K562 (cell line): Measurements from ENCODE around the gene CCDC136. TPM values are rescaled to one million over a fixed set of nuclear protein-coding genes. Genes with fewer than 3 reads are reported as not detected.
A peak's percentile ranks its signal among the peaks of the same experiment; 100 is the strongest.

Experiments used
- ATAC-seq: fragments of 200-7000 bp; cut with Tn5 transposase; 3 replicates; pipeline ENCODE4 v1.9.1; 2020; ENCODE audit warnings: moderate library complexity
- BruUV-seq: library from RNA; stranded (reverse); fragments of 400-500 nt; replicated peaks from 2 replicates; lab custom pipeline; 2021; lab: Mats Ljungman, UMichigan
- CTCF ChIA-PET: fragments of 300-600 bp; formaldehyde crosslinking; extraction: SDS; loops from one replicate; lab custom pipeline; 2021; ENCODE audit warnings: low intra/inter-chr PET ratio; lab: Yijun Ruan, JAX
- POLR2A ChIA-PET: fragments of 300-600, 350-650 bp; sonication (Branson Sonifier 250); formaldehyde crosslinking; extraction: SDS; loops from one replicate; lab custom pipeline; 2021; ENCODE audit warnings: antibody characterized with exemption, inconsistent platforms; lab: Yijun Ruan, JAX
- DNase-seq, 4 experiments: peaks; one replicate each; pipeline versions ENCODE4 v3.0.0 to v3.0.0-alpha.2; 2011 to 2018; ENCODE audit warnings: low spot score in 3 of 4, mixed read lengths in 3 of 4; ENCODE audit errors: extremely low read depth in 1 of 4
- FAIRE-seq: peaks from 2 replicates; lab custom pipeline; 2011; peaks lifted over from hg19 to GRCh38; lab: Jason Lieb, UNC
- H2AFZ ChIP-seq: 2 replicates; pipeline ENCODE4 v1.6.0; 2011; ENCODE audit warnings: low read depth, low read length, control low read depth, inconsistent platforms
- H3K27ac ChIP-seq: fragments of 200-600 bp; 3 replicates; pipeline ENCODE4 v1.8.0; 2011; ENCODE audit warnings: low read depth, mild to moderate bottlenecking, control low read depth, inconsistent platforms, low read length, moderate library complexity, mixed read lengths; ENCODE audit errors: extremely low read depth
- H3K27me3 ChIP-seq, 2 experiments: fragments of 300-600 bp in 1 of 2; 2 replicates in 1 of 2; 3 replicates in 1 of 2; pipeline versions ENCODE4 v1.6.0 to v1.8.0; 2011; ENCODE audit warnings: inconsistent platforms in 2 of 2, low read length in 2 of 2, mild to moderate bottlenecking in 1 of 2, mixed read lengths in 1 of 2, moderate library complexity in 1 of 2; ENCODE audit not compliant: control insufficient read depth in 2 of 2, insufficient read depth in 2 of 2
- H3K36me3 ChIP-seq: fragments of 300-600 bp; 3 replicates; pipeline ENCODE4 v1.8.0; 2011; ENCODE audit warnings: mild to moderate bottlenecking, low read length, inconsistent platforms; ENCODE audit not compliant: control insufficient read depth, insufficient read depth
- H3K4me1 ChIP-seq, 2 experiments: fragments of 200-600 bp in 1 of 2; replicated peaks in 1 of 2; 2 replicates in 1 of 2; 3 replicates in 1 of 2; pipeline versions ENCODE4 v1.5.1 to v1.8.0; 2011; ENCODE audit warnings: inconsistent platforms in 2 of 2, low read length in 2 of 2, mild to moderate bottlenecking in 1 of 2, mixed read lengths in 1 of 2, moderate library complexity in 1 of 2; ENCODE audit not compliant: control insufficient read depth in 2 of 2, insufficient read depth in 2 of 2
- H3K4me2 ChIP-seq: 2 replicates; pipeline ENCODE4 v1.6.1; 2011; ENCODE audit warnings: low read length, control low read depth, inconsistent platforms, mixed read lengths; ENCODE audit not compliant: insufficient read depth
- H3K4me3 ChIP-seq: fragments of 200-600 bp; sonication (generic), shearing (Covaris generic); 2 replicates; pipeline ENCODE4 v1.5.1; 2016; ENCODE audit warnings: control low read depth, inconsistent platforms
- H3K79me2 ChIP-seq: fragments of 200-600 bp; 3 replicates; pipeline ENCODE4 v1.8.0; 2011; ENCODE audit warnings: low read length, inconsistent platforms; ENCODE audit not compliant: control insufficient read depth, insufficient read depth
- H3K9ac ChIP-seq, 2 experiments: 2 replicates each; pipeline versions ENCODE4 v1.6.0 to v1.6.1; 2011; ENCODE audit warnings: low read depth in 2 of 2, low read length in 2 of 2, control low read depth in 1 of 2, inconsistent platforms in 1 of 2, mild to moderate bottlenecking in 1 of 2, mixed read lengths in 1 of 2; ENCODE audit not compliant: insufficient read depth in 1 of 2
- H3K9me1 ChIP-seq: one replicate; pipeline ENCODE4 v1.6.0; 2011; ENCODE audit warnings: inconsistent platforms, mild to moderate bottlenecking, low read length, moderate library complexity; ENCODE audit not compliant: control insufficient read depth, insufficient read depth
- H3K9me3 ChIP-seq: replicated peaks from 2 replicates; pipeline ENCODE4 v1.5.1; 2011; ENCODE audit warnings: low read depth, low read length, inconsistent platforms; ENCODE audit not compliant: control insufficient read depth, insufficient read depth
- H4K20me1 ChIP-seq: replicated peaks from 2 replicates; pipeline ENCODE4 v1.6.1; 2011; ENCODE audit warnings: low read length, inconsistent platforms, mixed read lengths; ENCODE audit not compliant: control insufficient read depth, insufficient read depth
- C11orf30 ChIP-seq: fragments of 450-650 bp; IDR thresholded peaks from 2 replicates; pipeline ENCODE4 v1.6.1; 2016; ENCODE audit warnings: low read depth, mild to moderate bottlenecking
- MEF2D ChIP-seq: conservative IDR thresholded peaks from 2 replicates; pipeline ENCODE4 v1.6.1; 2016; ENCODE audit warnings: low read depth, missing genetic modification characterization, missing compliant biosample characterization
- NRF1 ChIP-seq, 2 experiments: fragments of 450-650 bp; IDR thresholded peaks in 1 of 2; conservative IDR thresholded peaks in 1 of 2; 2 replicates each; pipeline ENCODE4 v1.6.1; 2014; ENCODE audit warnings: mild to moderate bottlenecking in 2 of 2
- POLR2B ChIP-seq: fragments of 450-650 bp; IDR thresholded peaks from 2 replicates; pipeline ENCODE4 v1.6.1; 2018; ENCODE audit warnings: low read depth; ENCODE audit not compliant: partially characterized antibody
- STAT5B ChIP-seq: fragments of 250-450 bp; sonication (Bioruptor Pico); IDR thresholded peaks from 2 replicates; pipeline ENCODE4 v1.8.0; 2021; ENCODE audit warnings: mild to moderate bottlenecking, inconsistent platforms
- TGIF2 ChIP-seq: sonication (generic); formaldehyde crosslinking; IDR thresholded peaks from 2 replicates; pipeline ENCODE4 v1.8.1; 2022; ENCODE audit warnings: mild to moderate bottlenecking, missing genetic modification reagents, moderate library complexity
- ZNF316 ChIP-seq: fragments of 450-650 bp; IDR thresholded peaks from 2 replicates; pipeline ENCODE4 v1.6.1; 2016
- ZNF699 ChIP-seq: fragments of 250-450 bp; sonication (Bioruptor Pico); IDR thresholded peaks from 2 replicates; pipeline ENCODE4 v1.8.0; 2021; ENCODE audit warnings: mild to moderate bottlenecking, moderate library complexity; ENCODE audit not compliant: insufficient replicate concordance
- WGBS: fragments of 100-300 bp; shearing (Covaris generic); methylation state at CpG from one replicate; pipeline ENCODE4 v1.1.6; 2016; ENCODE audit warnings: low coverage, mixed read lengths; ENCODE audit not compliant: insufficient coverage; ENCODE audit errors: missing lambda C conversion rate; 5-methylcytosine and 5-hydroxymethylcytosine counted together
- in situ Hi-C: fragments of 300-500 bp; cut with MboI; formaldehyde crosslinking; loops from 4 replicates; pipeline ENCODE4 v1.15.0; 2018; ENCODE audit warnings: inconsistent platforms, mixed read lengths
- intact Hi-C: fragments of 100-400 bp; cut with micrococcal nuclease; formaldehyde crosslinking; loops from 2 replicates; pipeline ENCODE4 v1.14.2; 2022
- polyA plus RNA-seq, 8 experiments: library from polyadenylated mRNA; depleted of rRNA in 4 of 8; stranded (reverse) in 5 of 8; unstranded in 3 of 8; fragments of >200 nt; fragmentation: Nextera tagmentation in 2 of 8; fragmentation: Illumina TruSeq in 1 of 8; extraction: Ambion mirVana in 2 of 8; extraction: Trizol in 1 of 8; gene quantifications; 2 replicates each; pipeline versions ENCODE4 v1.2.1 to v1.2.3, GENCODE V29; 2011 to 2014; ENCODE audit warnings: inconsistent platforms in 1 of 8, missing spikeins in 1 of 8
- total RNA-seq, 7 experiments: library from RNA; depleted of rRNA in 6 of 7; stranded (reverse); fragments of >200 nt in 6 of 7; fragmentation: Illumina TruSeq in 2 of 7; extraction: Trizol in 2 of 7; gene quantifications; 2 replicates each; pipeline versions ENCODE4 v1.2.1 to v1.2.3, GENCODE V29; 2011 to 2021; ENCODE audit warnings: low replicate concordance in 1 of 7
- TF ChIP-seq, protein P1 (sequence below): fragments of 450-650 bp; conservative IDR thresholded peaks from 2 replicates; pipeline ENCODE4 v1.6.1; 2016; ENCODE audit warnings: missing genetic modification characterization, low read depth, mild to moderate bottlenecking, missing compliant biosample characterization, moderate library complexity
- TF ChIP-seq, protein P2 (sequence below): fragments of 200-400 bp; formaldehyde crosslinking; IDR thresholded peaks from 2 replicates; pipeline ENCODE4 v1.6.1; 2017; ENCODE audit warnings: mild to moderate bottlenecking, low read depth, low read length, moderate library complexity
- TF ChIP-seq, protein P3 (sequence below): fragments of 450-650 bp; IDR thresholded peaks from 2 replicates; pipeline ENCODE4 v1.6.1; 2016; ENCODE audit warnings: missing biosample characterization, missing genetic modification characterization

The CCDC136 gene
- total and polyA plus RNA-seq, 9 of the 15 experiments (the other 6 are each of a cell fraction or from before 2014, with no cell fraction given), result 2.4 to 40.8 (median 26.5) TPM

DNA sequence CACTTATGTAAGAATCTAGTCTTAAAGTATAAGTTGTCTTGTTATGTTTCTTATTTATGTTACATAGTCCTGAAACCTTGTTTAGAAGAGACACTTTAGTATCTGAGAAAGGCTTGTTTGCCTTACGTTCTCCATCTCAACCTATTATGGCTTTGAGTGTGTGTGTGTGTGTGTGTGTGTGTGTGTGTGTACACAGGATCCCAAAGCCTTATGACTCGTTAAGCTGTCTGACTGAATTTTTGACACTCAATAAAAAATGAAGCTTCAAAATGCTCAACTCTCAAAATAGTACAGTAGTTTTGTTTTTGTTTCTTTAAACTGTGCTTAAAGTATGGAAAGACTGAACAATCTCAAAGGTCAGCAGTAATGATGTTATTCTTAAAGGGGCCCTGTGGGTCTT lies 34.6 kb upstream of the CCDC136 start:
- H3K9me3 ChIP-seq, result no peaks in the 10 kb centered on the region
- no peak overlapping the region for H3K4me2 ChIP-seq
- peaks cover 35% of the 10 kb centered on the region for H3K79me2 ChIP-seq
- 87% methylated on average over 2 of the region's 2 CpGs for WGBS
- peaks cover 8% of the 10 kb centered on the region for H4K20me1 ChIP-seq
- no peak for FAIRE-seq
- BruUV-seq, result no TSS peak
- H3K9ac ChIP-seq, result no peak overlapping the region
- intact Hi-C loops, result loop anchor here (10.0 kb wide), 1 partner anchor 282 kb away; the partner anchor contains the start of gene METTL2B
- TF ChIP-seq POLR2B (peak; percentile 40), C11orf30 (0 out of 2 replicates have a peak, but pooled peaks have one; percentile 25), ZNF699 (CRISPR knock-in tag) (no peak), MEF2D (tag) (no peak), ZNF316 (peak; percentile 52), TGIF2 (no peak), NRF1 (conservative IDR thresholded peaks at IDR 0.05 in 1 of 2, IDR thresholded peaks at IDR 0.05 in 1 of 2) (no peak), STAT5B (CRISPR knock-in tag) (no peak)
- TF ChIP-seq, protein P1, sequence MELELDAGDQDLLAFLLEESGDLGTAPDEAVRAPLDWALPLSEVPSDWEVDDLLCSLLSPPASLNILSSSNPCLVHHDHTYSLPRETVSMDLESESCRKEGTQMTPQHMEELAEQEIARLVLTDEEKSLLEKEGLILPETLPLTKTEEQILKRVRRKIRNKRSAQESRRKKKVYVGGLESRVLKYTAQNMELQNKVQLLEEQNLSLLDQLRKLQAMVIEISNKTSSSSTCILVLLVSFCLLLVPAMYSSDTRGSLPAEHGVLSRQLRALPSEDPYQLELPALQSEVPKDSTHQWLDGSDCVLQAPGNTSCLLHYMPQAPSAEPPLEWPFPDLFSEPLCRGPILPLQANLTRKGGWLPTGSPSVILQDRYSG (tag), result no peak
- TF ChIP-seq, protein P2, sequence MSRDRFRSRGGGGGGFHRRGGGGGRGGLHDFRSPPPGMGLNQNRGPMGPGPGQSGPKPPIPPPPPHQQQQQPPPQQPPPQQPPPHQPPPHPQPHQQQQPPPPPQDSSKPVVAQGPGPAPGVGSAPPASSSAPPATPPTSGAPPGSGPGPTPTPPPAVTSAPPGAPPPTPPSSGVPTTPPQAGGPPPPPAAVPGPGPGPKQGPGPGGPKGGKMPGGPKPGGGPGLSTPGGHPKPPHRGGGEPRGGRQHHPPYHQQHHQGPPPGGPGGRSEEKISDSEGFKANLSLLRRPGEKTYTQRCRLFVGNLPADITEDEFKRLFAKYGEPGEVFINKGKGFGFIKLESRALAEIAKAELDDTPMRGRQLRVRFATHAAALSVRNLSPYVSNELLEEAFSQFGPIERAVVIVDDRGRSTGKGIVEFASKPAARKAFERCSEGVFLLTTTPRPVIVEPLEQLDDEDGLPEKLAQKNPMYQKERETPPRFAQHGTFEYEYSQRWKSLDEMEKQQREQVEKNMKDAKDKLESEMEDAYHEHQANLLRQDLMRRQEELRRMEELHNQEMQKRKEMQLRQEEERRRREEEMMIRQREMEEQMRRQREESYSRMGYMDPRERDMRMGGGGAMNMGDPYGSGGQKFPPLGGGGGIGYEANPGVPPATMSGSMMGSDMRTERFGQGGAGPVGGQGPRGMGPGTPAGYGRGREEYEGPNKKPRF, result no peak
- TF ChIP-seq, protein P3, sequence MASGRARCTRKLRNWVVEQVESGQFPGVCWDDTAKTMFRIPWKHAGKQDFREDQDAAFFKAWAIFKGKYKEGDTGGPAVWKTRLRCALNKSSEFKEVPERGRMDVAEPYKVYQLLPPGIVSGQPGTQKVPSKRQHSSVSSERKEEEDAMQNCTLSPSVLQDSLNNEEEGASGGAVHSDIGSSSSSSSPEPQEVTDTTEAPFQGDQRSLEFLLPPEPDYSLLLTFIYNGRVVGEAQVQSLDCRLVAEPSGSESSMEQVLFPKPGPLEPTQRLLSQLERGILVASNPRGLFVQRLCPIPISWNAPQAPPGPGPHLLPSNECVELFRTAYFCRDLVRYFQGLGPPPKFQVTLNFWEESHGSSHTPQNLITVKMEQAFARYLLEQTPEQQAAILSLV (tag), result no peak
- TF ChIP-seq, all 486 proteins: peak for 3
- Histone ChIP-seq H3K9me1 (peaks cover 5% of the 10 kb centered on the region), H3K36me3 (peaks cover 97% of the 10 kb centered on the region), H3K27me3 (no peaks in the 10 kb centered on the region), H2AFZ (no peak overlapping the region), H3K4me3 (no peak overlapping the region), H3K4me1 (no peaks in the 10 kb centered on the region), H3K27ac (no peak overlapping the region)
- POLR2A ChIA-PET, result interaction anchor here (0.6 to 12.2 kb wide), 13 partner anchors 9 to 1188 kb away, joined by 3 to 216 read pairs (median 5); partner anchors contain the start of genes CALU and IMPDH1
- DNase-seq, result no peak
- CTCF ChIA-PET, result no interaction called here
- in situ Hi-C loops, result no loop called here
- no peak for ATAC-seq
